HTR-8/SVneo (cell line): ENCODE measurements around the gene GLMN.

ENCODE experiments used
- DNase-seq: peaks from one replicate; pipeline ENCODE4 v3.0.0; 2011; ENCODE audit warnings: low spot score, mixed read lengths; ENCODE audit not compliant: insufficient read length
- FAIRE-seq: peaks from 2 replicates; lab custom pipeline; 2011; peaks lifted over from hg19 to GRCh38; lab: Jason Lieb, UNC

GLMN gene

DNA sequence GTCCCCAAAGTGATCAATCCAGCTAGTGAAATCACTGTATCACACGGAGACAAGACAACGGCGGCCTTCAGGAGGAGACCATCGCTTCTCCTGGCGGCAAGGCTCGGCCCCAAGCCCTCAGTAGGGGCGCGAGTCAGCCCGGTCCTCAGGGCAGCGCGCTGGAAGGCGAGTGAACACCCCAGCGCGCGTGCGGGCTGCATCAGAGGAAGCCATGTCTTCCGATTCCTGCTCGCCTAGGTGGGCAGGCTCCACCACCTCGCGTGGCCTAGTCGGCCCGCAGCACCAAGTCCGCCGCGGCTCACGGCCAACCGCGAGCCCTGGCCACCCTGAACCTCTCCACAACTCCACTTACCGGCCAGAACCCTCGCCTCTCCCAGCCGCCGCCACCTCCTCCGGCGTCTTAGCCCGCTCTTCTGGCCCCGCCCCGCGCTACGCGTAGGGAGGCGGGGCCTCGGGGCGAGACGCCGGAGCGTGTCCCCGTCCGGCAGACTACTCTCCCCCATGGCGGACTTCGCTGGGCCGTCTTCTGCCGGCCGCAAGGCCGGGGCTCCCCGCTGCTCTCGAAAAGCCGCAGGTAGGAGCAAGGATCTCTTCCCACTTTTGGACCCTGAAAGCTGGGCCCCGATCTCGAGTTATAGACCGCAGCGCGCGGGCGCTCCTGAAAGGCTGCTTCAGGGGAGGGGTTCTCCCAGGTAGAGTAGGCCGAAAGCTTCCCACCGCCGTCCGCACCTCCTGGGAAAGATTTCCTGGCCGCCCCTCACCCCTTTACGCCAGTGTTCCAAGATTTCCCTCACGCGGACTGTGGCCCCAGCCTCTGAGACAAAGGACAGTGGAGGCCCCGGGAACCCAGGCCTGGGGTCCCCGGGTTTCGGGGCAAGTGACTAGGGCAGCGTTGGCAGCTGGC, at the start of gene GLMN, which contains the start of gene RPAP2:
TSS of gene GLMN (minus strand) at position 415 of the 904 bp plus-strand sequence. CDS start 988 bp downstream, outside the sequence.
TSS of gene RPAP2 (plus strand) at position 487 of the 904 bp plus-strand sequence. CDS start at position 502, 15 bp downstream.
- peak; percentile 76 for FAIRE-seq
- DNase-seq, result peak; percentile 74

GRCh38 chr1:92346866-92347640, 48.3 kb upstream of the GLMN start:
- no peak for DNase-seq
- no peak for FAIRE-seq

DNA sequence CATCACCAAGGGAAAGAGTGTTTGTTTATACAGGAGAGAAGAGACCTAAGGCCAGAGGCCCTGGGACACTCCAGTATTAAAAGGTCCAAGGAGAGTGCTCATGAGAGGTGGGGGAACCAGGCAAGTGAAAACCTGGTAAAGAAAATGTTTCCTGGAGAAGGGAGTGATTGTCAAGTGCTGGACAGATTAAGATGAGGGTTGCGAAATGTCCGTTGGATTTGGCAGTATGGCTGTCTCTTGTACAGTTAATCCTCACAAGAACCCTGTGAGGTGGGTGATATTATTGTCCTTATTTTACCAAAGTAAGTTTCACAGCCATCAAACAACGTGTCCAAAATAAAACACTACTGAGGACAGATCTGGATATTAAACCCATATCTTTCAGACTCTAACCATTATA, 44.3 kb upstream of the GLMN start:
- FAIRE-seq, result no peak
- DNase-seq, result no peak

- no peak for DNase-seq
- FAIRE-seq, result no peak
Observed at GRCh38 chr1:92342401-92342800, 43.6 kb upstream of the GLMN start.

DNA sequence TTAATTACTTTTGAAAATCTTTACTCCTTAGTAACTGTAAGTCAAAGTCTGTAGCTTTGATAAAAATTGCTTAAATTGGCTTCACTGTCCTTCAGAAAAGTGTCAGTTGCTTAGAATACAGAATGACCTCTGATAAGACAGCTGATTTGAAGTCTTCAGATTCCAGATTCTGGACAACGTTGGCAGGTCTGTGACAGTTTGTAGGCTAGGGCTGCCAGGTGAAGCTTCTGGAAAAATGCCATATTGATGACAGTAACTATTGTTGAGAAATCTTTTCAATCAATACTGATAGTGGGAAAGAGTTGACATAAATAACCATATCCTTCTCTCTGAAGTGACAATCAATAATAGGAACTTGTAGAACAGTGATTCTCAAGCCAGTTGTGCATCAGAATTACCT, 41.4 kb upstream of the GLMN start:
- FAIRE-seq (no peak), DNase-seq (no peak)

- no peak for DNase-seq
- FAIRE-seq, result no peak
Observed at GRCh38 chr1:92333668-92334067, 34.9 kb upstream of the GLMN start.

GRCh38 chr1:92329347-92330129, 30.8 kb upstream of the GLMN start:
- DNase-seq (peak; percentile 5), FAIRE-seq (peak; percentile 52)

DNA sequence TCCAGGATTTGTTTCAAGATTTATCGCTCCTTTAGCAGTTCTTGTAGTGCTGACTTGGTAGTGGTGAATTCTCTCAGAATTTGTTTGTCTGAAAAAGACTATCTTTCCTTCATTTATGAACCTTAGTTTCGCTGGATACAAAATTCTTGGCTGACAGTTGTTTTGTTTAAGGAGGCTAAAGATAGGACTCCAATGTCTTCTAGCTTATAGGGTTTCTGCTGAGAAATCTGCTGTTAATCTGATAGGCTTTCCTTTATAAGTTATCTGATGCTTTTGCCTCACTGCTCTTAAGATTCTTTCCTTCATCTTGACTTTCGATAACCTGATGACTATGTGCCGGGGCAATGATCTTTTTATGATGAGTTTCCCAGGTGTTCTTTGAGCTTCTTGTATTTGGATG, 29.0 kb upstream of the GLMN start:
- no peak for DNase-seq
- FAIRE-seq, result no peak

GRCh38 chr1:92326681-92327080, 27.9 kb upstream of the GLMN start:
- DNase-seq (no peak), FAIRE-seq (no peak)

- DNase-seq (no peak), FAIRE-seq (no peak)
Observed at GRCh38 chr1:92324784-92325183, 26.0 kb upstream of the GLMN start.

- DNase-seq, result no peak
Observed at GRCh38 chr1:92323473-92324453, 25.0 kb upstream of the GLMN start.

DNA sequence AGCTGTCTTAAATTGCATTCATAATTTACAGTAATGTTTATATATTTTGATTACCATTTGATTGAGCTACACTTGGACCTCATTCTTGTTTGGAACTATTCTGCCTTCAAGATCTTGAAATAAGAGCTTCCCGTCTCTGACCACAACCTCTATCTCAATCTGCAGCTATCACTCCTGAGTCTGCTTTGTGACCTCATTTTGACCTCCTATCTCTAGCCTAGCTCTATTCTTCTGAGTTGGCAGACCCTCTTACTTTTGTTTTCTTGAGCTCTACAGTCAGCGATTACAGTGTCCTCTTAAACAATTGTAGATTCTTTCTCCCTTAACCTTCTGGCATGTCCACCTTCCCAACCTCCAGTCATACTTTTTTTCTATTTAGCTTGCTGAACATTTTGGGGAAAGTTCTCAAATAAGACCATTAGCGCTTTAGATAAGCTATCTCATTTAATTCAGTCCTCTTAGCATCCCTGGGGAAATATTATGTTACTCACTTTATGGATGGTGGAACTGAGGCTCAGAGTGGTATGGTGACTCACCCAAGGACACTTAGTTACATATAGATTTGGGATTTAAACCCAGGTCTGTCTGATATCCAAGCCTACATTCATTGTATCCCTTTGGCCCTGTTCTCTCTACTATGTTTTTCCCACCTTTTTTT, 19.2 kb upstream of the GLMN start:
- no peak for DNase-seq
- no peak for FAIRE-seq

More at GRCh38 chr1:92323473-92324453, 25.0 kb upstream of the GLMN start:
- FAIRE-seq, result no peak

- FAIRE-seq, result no peak
Observed at GRCh38 chr1:92315766-92316599, 17.2 kb upstream of the GLMN start.

DNA sequence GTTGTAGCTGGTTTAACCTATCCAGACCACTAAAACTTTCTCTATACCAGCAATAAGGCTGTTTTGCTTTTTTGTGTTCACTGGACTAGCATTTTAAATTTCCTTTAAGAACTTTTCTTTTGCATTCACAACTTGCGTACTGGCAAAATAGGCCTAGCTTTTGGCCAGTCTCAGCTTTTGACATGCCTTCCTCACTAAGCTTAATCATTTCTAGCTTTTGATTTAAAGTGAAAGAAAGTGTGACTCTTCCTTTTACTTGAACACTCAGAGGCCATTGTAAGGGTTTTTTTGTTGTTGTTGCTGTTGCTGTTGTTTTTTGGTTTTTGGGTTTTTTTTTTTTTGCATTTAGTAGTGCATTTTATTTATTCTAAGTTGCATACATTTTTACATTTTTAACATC, 15.2 kb upstream of the GLMN start:
- DNase-seq (no peak), FAIRE-seq (no peak)

More at GRCh38 chr1:92315766-92316599, 17.2 kb upstream of the GLMN start:
- DNase-seq, result no peak

- FAIRE-seq (no peak), DNase-seq (peak; percentile 26)
Observed at GRCh38 chr1:92310185-92310597, 11.4 kb upstream of the GLMN start.

DNA sequence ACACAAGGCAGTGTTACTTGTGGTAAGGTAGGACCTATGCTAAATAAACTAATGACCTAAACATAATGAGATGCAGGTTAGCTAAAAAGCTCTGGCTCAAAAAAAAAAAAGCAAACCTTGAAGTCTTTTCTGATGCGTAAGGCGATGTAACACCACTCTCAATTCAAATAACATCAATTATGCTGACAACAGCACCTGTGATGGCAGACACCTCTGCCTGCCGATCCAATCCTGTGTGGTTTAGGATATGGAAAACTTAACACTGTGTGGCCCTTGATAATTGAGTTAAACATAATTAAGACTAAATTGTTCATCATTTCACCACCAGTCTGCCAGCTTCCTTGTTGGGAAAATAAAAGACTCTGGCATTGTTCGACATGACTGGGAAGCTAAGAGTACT, 9.2 kb upstream of the GLMN start:
- no peak for FAIRE-seq
- no peak for DNase-seq

DNA sequence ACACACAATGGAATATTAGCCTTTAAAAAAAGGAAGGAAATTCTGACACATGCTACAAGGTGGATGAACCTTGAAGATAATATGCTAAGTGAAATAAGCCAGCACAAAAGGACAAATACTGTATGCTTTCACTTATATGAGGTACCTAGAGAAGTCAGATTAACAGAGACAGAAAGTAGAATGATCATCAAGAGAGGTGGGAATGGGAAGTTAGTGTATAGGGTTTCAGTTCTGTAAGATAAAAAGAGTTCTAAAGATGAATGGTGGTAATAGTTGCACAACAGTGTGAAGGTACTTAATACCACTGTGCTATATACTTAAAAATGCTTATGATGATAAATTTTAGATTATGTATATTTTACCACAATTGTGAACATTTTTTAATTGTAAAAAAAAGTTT, 7.2 kb upstream of the GLMN start:
- no peak for FAIRE-seq
- DNase-seq, result no peak

DNA sequence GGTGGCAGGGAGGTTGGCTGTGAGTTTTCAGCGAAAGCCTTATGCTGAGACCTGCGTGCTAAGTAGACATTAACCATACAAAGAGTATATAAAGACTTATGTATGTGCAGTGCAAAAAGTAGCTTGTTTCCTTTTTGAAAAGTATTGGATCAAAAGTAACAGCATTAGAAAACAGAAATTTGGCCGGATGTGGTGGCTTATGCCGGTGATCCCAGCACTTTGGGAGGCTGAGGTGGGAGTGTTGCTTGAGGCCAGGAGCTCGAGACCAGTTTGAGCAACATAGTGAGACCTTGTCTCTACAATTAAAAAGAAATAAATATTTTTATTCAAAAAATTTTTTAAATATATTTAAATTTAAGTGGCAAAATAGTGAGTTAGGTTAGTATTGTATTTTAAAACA, 2.2 kb upstream of the GLMN start:
- DNase-seq (no peak), FAIRE-seq (no peak)
